ENCODE data around the gene PRPF19. TPM values are rescaled to one million over a fixed set of nuclear protein-coding genes. Genes with fewer than 3 reads are reported as not detected.

Gene PRPF19
- total and polyA plus RNA-seq, 2 of the 4 experiments (the other 2 are of a cell fraction) = 29.8 to 50.4 TPM

- no peak for TF ChIP-seq BHLHE40 (IDR thresholded peaks at IDR 0.05; ENCODE audit: low read depth, low read length)
Observed at GRCh38 chr11:60875366-60876167, 30.8 kb downstream of the PRPF19 start (continued).

- dilution Hi-C loops (cut with HindIII; ENCODE audit: low sequenced_read_pairs, unreplicated experiment) = no loop called here
- Histone ChIP-seq H4K20me1 (ENCODE audit: insufficient read depth, low read length) (no peaks in the 10 kb centered on the region), H3K18ac (ENCODE audit: low read depth, low read length) (no peak overlapping the region)
- TF ChIP-seq BHLHE40 (IDR thresholded peaks at IDR 0.05; ENCODE audit: low read depth, low read length) (no peak), MAFK (IDR thresholded peaks at IDR 0.05; ENCODE audit: low read depth, low read length) (no peak), USF2 (IDR thresholded peaks at IDR 0.05; ENCODE audit: low read depth, low read length) (no peak), CHD1 (IDR thresholded peaks at IDR 0.05; ENCODE audit: low read depth, low read length) (no peak), POLR2A (IDR thresholded peaks at IDR 0.05; ENCODE audit: low read depth, low read length) (no peak), RFX5 (IDR thresholded peaks at IDR 0.05; ENCODE audit: low read depth, low read length) (no peak), MAZ (IDR thresholded peaks at IDR 0.05; ENCODE audit: borderline replicate concordance, low read depth, low read length) (no peak), SMC3 (IDR thresholded peaks at IDR 0.05; ENCODE audit: low read depth, low read length) (no peak), RCOR1 (IDR thresholded peaks at IDR 0.05; ENCODE audit: insufficient replicate concordance, low read length) (no peak), CTCF (conservative IDR thresholded peaks at IDR 0.05; ENCODE audit: low read depth, low read length) (no peak)
Observed at GRCh38 chr11:60874421-60875365, 31.7 kb downstream of the PRPF19 start.

More at GRCh38 chr11:60874421-60875365, 31.7 kb downstream of the PRPF19 start:
- H2BK120ac ChIP-seq (ENCODE audit: low read depth, low read length) = no peak overlapping the region
- H2AK5ac ChIP-seq (ENCODE audit: low read depth, low read length) = no peak overlapping the region
- POLR2A ChIA-PET (ENCODE audit: unreplicated experiment) = no interaction called here
- H2BK15ac ChIP-seq (ENCODE audit: low read depth, low read length) = no peak overlapping the region
- intact Hi-C loops (cut with micrococcal nuclease) = no loop called here
- H3K4me2 ChIP-seq (ENCODE audit: low read depth, low read length) = no peak overlapping the region
- H3K9me1 ChIP-seq (ENCODE audit: insufficient read depth, low read length) = peaks cover 23% of the 10 kb centered on the region
- no peaks in the 10 kb centered on the region; the same call in 1 of the 2 replicates for H3K27me3 ChIP-seq (ENCODE audit: control insufficient read depth, insufficient read depth, low read length)
- H2BK5ac ChIP-seq (ENCODE audit: low read depth, low read length, poor library complexity, severe bottlenecking) = no peak overlapping the region
- H3K79me1 ChIP-seq (ENCODE audit: low read depth in 1 of 2, low read length in 2 of 2) = 0 out of 4 replicates have a peak, but pooled peaks cover 0 to 3% of the 10 kb centered on the region in 2 experiments
- no peaks in the 10 kb centered on the region for H3K9me3 ChIP-seq (ENCODE audit: control insufficient read depth, insufficient read depth, low read length)
- no peak overlapping the region for H3K23ac ChIP-seq (ENCODE audit: low read depth, low read length)
- no TSS peak for BruUV-seq (replicated peaks)
- H3K36me3 ChIP-seq (ENCODE audit: control insufficient read depth, insufficient read depth, low read length) = no peaks in the 10 kb centered on the region
- no peak overlapping the region for H2BK20ac ChIP-seq (ENCODE audit: low read depth, low read length)
- no peak overlapping the region for H3K4ac ChIP-seq (ENCODE audit: low read depth, low read length)
- no peak overlapping the region for H2AK9ac ChIP-seq (replicated peaks; ENCODE audit: low read depth, low read length, poor library complexity)
- no peak overlapping the region for H2AFZ ChIP-seq (replicated peaks; ENCODE audit: low read length, poor library complexity)
- no peak overlapping the region for H3K14ac ChIP-seq (replicated peaks; ENCODE audit: low read depth, low read length)
- WGBS, 2 experiments (ENCODE audit: extremely low coverage in 2 of 2, insufficient read length in 1 of 2) = 75% methylated on average over 2 of the region's 13 CpGs; no CpG with 5 or more reads in 1 of the 2 experiments
- DNase-seq (no peak), ATAC-seq (ENCODE audit: low read depth) (no peak)
- no peak overlapping the region for H4K5ac ChIP-seq (ENCODE audit: low read depth, low read length)
- in situ Hi-C loops (cut with MboI; ENCODE audit: low sequenced_read_pairs) = no loop called here
- no peak overlapping the region for H4K8ac ChIP-seq (ENCODE audit: low read depth in 2 of 2, low read length in 2 of 2)
- no peak overlapping the region for H3K27ac ChIP-seq (ENCODE audit: insufficient read depth, low read length)
- H3K4me1 ChIP-seq (ENCODE audit: control insufficient read depth, insufficient read depth, low read length) = peaks cover 22% of the 10 kb centered on the region
- no peak overlapping the region for H3K56ac ChIP-seq (ENCODE audit: extremely low read depth, insufficient read depth, low read length)
- CTCF ChIA-PET = interaction anchor here (2.0 kb wide), 1 partner anchor 13 kb away, joined by 6 read pairs; no protein-coding TSS in a partner anchor
- no peak overlapping the region for H3K4me3 ChIP-seq (ENCODE audit: insufficient read depth, low read depth, low read length)
- H3K9ac ChIP-seq (ENCODE audit: low read depth, low read length) = no peak overlapping the region
- no peak overlapping the region for H4K91ac ChIP-seq (ENCODE audit: insufficient read depth, low read depth, low read length)
